NCI-H82 treated with DMSO at 0.1 percent for 48 hours (cell line): ENCODE data around the gene HS3ST5.
"Not testable (repeated sequence)": the region's sequence is repeated elsewhere in the genome, so short reads cannot be mapped to it uniquely, and the experiment has no call there.

Experiments used
- DNase-seq: peaks from one replicate; lab custom pipeline; 2025; ENCODE audit not compliant: unreplicated experiment; lab: John Stamatoyannopoulos, UW

HS3ST5 gene

GRCh38 chr6:114108119-114109002 lies 234.5 kb downstream of the HS3ST5 start:
- DNase-seq = peak; percentile 43

- no peak for DNase-seq
Observed at GRCh38 chr6:114106020-114106419, 236.8 kb downstream of the HS3ST5 start.

GRCh38 chr6:114101255-114101654 lies 241.6 kb downstream of the HS3ST5 start:
- DNase-seq = no peak

- DNase-seq = no peak
Observed at GRCh38 chr6:114100215-114100994, 242.4 kb downstream of the HS3ST5 start.

GRCh38 chr6:114096561-114097172 lies 246.2 kb downstream of the HS3ST5 start:
- peak; percentile 8 for DNase-seq

- DNase-seq = no peak
Observed at GRCh38 chr6:114092943-114093342, 249.9 kb downstream of the HS3ST5 start.

- no peak for DNase-seq
Observed at GRCh38 chr6:114090626-114091025, 252.2 kb downstream of the HS3ST5 start.

GRCh38 chr6:114087496-114087895 lies 255.3 kb downstream of the HS3ST5 start:
- DNase-seq = no peak

GRCh38 chr6:114085211-114085610 lies 257.6 kb downstream of the HS3ST5 start:
- DNase-seq = no peak

- DNase-seq = no peak
Observed at GRCh38 chr6:114084327-114084890, 258.4 kb downstream of the HS3ST5 start.

- no peak for DNase-seq
Observed at GRCh38 chr6:114083251-114083650, 259.6 kb downstream of the HS3ST5 start.

GRCh38 chr6:114081730-114082129 lies 261.1 kb downstream of the HS3ST5 start:
- no peak for DNase-seq

GRCh38 chr6:114080891-114081510 lies 261.8 kb downstream of the HS3ST5 start:
- DNase-seq = no peak

GRCh38 chr6:114080410-114080809 lies 262.4 kb downstream of the HS3ST5 start:
- DNase-seq = not testable (repeated sequence)

GRCh38 chr6:114075777-114076176 lies 267.0 kb downstream of the HS3ST5 start:
- DNase-seq = no peak

- DNase-seq = no peak
Observed at GRCh38 chr6:114075300-114075699, 267.5 kb downstream of the HS3ST5 start.

GRCh38 chr6:114068771-114069170 lies 274.1 kb downstream of the HS3ST5 start:
- DNase-seq = no peak

GRCh38 chr6:114068116-114068515 lies 274.7 kb downstream of the HS3ST5 start:
- no peak for DNase-seq

GRCh38 chr6:114064862-114065261 lies 278.0 kb downstream of the HS3ST5 start:
- no peak for DNase-seq

- DNase-seq = no peak
Observed at GRCh38 chr6:114063956-114064355, 278.9 kb downstream of the HS3ST5 start.

GRCh38 chr6:114062199-114062598 lies 280.6 kb downstream of the HS3ST5 start:
- no peak for DNase-seq
